GM19395 (cell line): Measurements from ENCODE around the gene CLMP.

ENCODE experiments used
- ATAC-seq: cut with Tn5 transposase; IDR thresholded peaks from one replicate; pipeline ENCODE4 v1.9.1; 2021; ENCODE audit warnings: mild to moderate bottlenecking, moderate library complexity; ENCODE audit not compliant: unreplicated experiment

Gene CLMP

DNA sequence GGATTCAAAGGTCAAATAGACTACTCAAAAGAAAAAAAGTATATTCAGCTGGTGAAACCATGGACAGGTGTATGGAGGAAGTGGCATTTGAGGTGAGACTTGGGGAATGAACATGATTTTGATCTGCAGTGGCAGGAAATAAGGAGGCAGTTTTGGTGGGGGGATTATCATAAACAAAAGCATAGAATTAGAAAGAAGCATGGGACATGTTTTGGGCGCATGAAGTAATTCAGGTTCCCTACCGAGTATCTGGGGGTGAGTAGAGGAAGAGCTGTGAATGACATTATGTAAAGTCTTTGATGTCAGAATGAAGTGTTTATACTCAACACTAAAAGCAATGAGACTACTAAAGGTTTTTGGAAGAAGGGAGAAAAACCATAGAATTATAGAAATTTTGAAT lies 3.1 kb downstream of the CLMP start:
- no peak for ATAC-seq

DNA sequence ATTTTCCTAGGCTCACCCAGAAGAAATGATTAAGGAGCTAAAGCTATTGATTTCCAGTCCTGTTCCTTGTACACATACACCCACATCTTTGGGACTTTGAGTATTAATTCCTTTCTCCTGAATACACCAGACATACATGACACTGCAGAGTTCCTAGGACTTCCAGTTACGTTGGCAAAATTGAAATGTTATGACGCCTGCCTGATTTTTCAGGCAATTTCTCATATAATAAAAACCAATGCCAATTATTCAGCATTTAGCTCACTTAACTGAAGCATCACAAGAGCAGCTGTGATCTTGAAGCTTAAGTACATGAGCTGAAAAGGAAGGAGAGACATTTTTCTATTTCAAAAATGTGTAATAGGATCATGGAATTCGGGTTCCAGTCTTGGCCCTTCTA lies 4.5 kb downstream of the CLMP start:
- ATAC-seq: no peak

DNA sequence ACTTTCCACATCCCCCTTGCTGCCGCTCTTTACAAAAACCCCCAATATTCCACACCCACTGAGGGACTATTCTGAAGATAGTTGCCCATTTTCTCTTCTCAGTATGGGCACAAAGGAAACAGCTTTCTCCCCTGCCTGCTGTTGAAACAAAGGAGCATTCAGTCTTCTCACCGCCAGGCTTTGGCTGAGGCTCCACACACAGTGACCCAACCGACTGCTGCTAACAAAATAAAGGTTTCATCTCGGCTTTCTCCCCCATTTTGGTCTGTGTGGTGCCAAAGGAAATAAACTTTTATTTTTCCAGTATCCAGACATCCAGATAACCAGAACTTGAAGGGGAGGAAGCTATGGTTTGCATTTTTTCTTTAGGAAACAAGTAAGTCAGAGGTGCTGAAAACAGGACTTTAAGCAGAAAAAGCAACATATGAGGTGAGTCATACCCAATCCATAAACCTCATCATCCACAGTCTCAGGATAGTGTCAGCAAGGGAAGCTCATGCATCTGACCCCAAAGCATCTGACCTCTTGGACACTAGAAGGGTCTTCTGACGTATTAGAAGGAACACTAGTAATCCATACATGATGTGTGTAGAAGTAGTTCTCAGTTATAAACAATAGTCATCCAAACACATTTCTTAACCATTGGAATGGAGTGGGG lies 6.4 kb downstream of the CLMP start:
- ATAC-seq: no peak

DNA sequence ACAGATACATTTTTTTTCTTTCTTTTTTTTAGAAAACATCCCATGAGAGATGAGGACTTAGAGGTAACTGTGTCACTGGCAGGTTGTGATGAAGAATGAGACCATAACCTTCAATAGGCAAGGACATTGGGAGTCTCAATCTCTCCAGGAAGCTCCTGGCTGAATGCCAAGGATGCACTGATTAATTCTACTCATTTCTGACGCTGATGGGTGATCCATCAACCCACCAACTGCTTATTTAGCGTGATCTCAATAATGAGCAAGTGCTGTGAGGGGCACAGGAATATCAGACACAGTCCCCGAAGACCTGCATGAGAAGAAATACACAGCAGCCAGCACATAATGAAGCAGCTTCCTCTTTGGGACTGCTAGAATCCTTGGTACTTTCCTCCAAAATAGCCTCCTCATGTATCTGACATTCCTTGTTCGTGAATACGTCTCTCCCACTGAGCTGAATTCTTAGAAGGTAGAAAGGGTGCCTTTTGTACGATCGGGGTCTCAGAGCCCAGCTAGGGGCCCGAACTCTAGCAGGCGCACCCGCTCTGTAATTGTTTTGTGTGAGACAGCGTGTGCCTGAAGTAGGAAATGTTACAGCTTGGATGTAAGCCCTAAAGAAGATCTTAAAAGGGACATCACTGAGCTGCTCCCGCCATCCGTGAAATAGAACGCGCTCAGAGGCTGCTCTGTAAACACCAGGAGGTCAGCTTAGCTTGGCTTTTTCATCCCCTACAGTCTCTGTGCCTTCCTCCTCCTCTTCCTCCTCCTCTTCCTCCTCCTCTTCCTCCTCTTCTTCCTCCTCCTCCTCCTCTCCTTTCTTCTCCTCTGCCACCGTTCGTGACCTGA lies 7.2 kb downstream of the CLMP start:
- ATAC-seq: no peak

DNA sequence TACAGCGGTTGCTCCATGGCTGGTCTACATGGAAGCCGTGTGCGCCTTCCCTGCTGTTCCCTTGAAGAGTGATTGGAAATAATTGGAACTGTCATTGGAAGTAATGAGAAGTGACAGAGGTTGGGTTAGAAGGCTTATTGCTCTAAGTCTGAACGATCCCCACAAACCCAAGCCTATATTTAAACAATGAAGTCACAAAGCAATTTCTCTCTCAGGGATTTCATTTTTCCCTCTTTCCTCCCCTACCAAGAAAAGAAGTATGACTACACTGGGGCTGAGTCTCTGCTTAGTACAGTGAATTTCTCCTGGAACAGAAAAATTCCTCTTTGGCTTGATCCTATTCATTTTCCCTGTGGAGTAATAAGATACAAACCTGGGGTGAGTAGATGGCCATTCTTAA lies 7.8 kb downstream of the CLMP start:
- ATAC-seq: no peak

DNA sequence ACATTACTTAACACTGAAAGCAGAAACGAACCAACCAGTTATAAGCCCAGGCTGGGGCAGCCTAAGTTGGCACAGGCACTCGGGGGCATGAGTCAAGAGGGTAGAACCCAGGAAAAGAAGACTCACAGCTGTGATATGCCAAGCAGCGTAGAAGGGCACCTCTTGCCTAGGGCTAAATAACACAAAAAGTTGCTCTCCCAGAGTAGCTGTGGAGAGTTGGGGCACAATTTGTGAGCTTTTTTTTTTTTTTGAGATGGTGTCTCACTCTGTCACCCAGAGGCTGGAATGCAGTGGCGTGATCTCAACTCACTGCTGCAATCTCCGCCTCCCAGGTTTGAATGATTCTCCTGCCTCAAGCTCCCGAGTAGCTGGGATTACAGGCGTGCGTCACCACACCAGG lies 8.8 kb downstream of the CLMP start:
- ATAC-seq: no peak

DNA sequence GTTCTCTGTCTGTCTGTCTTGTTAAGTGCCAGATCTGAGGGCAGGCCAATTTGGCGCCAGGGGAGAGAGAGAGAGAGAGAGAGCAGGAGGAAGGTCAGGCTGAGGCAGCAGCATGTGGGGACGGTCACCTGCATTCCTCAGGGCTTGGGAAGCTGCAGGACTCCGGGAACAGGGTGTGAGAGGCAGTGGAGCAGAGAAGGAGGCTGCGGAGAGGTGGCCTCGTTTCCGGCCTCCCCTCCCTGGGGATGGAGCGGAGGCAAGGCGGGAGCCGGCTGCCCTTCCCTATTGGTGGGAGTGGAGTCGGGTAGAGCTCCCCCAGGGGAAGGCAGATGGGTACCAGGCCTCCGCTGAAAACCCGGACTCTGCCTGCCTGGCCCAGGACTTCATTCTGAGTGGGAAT lies 9.7 kb downstream of the CLMP start:
- ATAC-seq: no peak

DNA sequence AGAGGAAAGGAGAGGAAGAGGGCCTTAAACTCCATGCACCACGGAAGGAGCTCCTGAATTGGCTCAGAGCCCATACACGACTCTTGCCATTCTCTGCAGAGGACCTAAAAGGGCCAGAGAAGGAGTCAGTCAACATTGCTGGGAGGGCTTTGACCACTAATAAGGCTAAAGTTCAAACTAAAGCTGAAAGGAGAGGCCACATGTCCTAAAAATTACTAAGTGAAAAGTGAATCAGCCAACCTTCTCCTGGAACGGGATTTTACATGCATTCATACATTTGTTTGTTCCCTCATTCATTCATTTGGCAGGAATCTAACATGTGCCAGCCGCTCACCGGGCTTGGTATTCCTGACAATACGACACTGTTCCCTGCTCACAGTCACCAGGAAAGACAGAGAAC lies 10.5 kb downstream of the CLMP start:
- ATAC-seq: no peak

DNA sequence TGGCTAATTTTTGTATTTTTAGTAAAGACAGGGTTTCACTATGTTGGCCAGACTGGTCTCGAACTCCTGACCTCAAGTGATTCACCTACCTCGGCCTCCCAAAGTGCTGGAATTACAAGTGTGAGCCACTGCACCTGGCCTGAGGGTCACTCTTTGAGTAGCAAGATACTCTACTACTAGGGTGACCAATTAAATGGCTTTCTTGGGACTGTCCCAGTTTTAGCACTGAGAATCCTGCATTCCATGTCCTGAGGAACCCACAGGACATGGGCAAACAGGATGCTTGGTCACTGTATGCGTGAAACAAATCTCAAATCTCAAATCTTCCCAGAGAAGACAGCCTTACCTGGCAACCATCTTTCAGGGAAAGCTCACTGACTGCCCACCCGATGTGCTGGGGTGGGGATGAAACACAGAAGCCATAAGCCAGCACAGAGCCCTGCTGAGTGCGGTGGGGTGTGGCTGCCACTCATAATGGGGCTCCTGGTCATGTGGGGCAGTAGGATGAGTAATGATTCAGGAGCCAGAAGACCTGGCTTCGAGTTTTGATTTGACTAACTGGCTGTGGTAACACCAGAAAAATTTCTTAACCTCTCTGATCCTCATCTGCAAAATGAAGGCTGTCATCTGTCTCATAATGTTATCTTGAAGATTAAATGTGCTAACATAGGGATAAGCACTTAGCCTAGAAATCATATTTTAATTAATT lies 11.5 kb downstream of the CLMP start:
- no peak for ATAC-seq

DNA sequence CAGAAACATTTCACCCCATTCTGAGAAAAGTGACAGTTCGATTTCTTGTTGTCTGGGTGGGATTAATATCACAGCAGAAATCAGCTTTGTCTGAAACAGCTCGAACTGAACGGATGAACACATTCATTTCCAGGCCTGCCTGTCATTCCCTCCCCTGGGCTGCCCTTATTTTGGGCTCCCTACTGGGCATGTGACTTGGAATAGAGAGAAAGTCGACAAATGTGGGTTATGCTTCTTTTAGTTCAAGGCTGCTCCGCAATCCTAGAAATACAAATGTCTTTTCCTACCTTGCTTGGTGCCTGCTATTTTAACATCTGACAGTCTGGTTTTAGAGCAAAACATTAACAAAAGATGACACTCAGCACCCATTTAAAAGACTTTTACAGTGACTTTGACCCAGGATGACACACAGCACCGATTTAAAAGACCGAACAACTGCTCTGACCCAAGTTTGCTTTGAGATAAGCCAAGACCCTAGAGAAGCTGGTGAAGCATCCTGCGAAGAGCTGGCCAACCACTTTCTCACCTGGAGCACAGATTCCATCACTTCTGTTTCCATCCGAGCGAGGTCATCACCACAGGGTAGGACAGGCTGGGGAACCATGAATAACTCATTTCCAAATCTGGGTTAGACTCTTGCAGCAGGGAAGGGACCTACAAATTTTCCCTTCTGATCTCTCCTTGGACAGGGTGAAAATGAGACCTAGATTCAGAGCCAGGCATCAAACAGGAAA lies 13.1 kb downstream of the CLMP start:
- ATAC-seq: no peak

DNA sequence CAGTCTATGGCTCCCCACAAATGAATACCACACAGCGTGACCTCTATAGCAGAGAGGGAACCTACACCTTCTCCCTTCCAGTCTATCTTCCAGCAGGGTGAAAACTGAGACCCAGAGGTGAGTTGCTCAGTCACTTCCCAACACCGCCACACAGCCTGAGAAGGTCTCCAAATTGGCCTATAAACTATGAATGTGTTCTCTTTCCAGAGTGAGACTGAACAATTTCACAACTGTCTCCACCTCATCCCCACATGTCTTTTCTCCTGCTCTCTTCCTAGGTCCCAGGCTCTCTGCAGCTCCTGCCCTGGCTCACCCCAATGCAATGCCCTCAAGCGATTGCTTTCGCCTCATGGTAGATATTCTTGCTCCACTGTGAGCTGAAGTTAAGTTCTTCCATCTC lies 14.0 kb downstream of the CLMP start:
- ATAC-seq: no peak

DNA sequence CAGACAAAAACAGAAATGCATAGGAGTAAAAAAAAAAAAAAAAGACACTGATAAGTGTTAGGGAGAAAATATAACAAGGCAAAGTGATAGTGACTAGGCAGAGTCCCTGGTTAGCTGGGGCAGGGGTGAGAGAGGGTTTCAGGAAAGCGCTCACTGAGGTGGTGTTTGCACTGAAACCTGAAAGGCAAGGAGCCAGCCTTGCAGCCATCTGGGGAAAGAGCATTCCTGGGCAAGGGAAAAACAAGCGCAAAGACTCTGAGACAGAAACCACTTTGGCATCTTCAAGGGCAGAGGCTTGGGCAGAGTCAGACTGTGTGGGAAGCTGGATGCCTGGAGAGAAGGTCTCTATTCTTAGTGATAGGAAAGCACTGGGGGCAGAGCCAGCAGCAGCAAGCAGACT lies 14.5 kb downstream of the CLMP start:
- no peak for ATAC-seq

DNA sequence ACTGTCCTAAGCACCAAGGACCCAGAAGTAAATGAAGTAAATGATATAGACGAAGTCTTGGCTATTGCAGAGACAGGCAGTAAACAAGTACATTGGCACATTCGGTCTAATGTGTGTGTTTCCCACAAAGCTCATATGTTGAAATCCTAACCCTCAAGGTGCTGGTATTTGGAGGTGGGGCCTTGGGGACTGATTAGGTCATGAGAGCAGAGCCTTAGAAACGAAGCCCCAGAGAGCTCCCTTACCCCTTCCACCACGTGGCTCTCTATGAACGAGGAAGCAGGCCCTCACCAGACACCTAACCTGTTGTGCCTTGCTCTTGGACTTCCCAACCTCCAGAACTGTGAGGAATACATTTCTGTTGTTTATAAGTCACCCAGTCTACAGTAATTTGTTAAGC lies 14.9 kb downstream of the CLMP start:
- ATAC-seq: no peak

DNA sequence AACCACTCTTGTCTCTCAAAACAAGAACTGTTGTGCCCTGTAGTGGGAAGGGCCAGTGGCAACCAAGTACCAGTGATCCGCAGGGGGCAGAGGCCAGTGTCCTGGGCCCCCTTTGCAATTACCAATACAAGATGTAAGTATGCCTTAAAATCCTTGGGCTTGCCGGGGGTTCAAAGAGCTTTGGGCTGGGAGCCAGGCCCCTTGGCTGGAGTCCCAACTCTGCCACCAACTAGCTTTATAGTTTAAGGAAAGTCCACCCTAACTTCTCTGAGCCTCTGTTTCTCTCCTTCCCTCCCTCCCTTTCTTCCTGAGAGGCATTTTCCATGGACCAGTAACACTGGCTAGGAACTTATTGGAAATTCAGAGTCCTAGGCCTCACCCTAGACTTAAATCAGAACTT lies 15.5 kb downstream of the CLMP start:
- no peak for ATAC-seq

DNA sequence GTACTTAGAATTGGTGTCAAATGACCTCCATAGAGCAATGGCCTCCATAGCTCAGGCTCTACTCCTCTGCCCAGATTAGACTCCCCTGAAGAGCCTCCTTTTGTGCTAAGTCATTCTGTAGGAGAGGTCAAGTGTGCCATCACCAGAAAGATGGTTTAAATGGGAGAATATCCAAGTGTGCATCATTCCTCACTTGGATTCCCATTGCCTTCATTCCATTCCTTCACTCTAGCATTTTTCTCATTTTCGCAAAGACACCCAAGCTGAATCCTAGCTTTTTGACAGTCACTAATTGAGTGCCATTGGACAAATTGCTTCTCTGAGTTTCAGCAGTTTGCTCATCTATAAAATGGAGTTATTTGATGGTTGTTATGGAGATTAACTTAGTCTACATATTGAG lies 16.9 kb downstream of the CLMP start:
- ATAC-seq: no peak

DNA sequence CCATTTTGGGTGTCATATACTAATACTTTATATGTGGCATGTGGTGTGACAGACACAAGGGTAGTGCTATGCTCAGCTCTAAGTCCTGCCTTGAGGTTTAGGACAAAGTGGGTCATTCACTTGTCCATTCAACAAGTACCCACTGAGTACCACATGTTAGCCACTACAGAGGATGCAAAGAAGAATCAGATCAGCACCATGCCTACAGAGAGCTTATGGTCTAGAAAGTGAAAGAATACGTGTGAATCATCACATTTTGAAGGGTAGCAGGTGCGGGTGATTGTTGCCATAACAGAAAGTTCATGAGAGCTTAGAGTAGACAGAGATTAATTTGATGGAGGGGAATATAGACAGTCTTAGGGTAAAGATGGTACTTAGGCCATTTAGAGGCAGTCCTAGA lies 18.3 kb downstream of the CLMP start:
- no peak for ATAC-seq

DNA sequence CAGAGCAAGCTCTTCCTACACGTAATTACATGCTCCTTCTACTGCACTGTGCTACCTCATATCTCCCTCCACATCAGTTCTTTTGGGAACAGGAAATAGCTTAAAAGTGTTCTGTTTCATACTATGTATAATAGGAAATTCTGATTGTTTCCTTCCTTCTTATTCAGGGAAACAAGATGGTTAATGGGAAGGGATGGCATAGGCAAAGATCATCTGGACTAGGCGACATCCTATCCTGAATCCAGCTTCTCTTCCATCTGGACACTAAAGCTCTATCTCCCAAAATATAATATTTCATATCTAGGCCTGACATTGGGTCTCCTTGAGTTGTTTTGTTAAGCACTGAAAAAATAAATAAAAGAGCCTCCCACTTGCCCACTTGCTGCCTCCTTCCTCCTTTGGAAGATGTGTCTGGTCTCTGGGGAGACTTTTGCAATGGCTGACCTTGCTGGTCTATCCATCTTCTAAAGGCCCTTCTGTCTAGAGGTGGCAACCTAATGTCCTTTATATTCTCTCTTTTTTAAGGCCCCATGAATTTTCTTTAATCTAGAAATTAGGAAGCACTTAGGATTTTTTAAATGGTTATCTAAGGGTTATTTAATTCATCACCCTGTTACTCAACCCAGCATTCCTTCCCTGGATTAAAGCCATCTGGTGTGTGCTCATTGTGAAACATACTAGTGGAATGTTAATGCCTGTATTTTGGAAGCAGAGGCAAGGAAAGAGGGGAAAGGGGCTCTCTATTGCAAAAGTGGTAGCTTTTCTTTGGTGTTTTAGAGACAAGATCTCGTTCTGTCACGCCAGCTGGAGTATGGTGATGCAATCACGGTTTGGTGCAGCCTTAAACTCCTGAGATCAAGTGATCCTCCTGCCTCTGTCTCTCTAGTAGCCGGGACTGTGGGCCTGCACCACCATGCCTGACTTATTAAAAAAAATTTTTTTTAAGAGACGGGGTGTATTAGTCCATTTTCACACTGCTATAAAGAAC lies 20.6 kb downstream of the CLMP start:
- no peak for ATAC-seq

DNA sequence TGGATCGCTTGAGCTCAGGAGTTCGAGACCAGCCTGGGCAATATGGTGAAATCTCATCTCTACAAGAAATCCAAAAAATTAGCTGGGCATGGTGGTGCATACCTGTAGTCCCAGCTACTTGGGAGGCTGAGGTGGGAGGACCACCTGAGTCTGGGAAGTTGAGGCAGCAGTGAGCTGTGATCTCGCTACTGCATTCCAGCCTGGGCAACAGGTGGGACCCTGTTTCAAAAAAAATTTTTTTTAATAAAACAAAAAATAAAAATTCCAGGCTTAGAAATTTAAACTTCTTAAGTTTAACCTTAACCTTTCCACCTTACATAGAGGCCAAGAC lies 21.2 kb downstream of the CLMP start:
- no peak for ATAC-seq

DNA sequence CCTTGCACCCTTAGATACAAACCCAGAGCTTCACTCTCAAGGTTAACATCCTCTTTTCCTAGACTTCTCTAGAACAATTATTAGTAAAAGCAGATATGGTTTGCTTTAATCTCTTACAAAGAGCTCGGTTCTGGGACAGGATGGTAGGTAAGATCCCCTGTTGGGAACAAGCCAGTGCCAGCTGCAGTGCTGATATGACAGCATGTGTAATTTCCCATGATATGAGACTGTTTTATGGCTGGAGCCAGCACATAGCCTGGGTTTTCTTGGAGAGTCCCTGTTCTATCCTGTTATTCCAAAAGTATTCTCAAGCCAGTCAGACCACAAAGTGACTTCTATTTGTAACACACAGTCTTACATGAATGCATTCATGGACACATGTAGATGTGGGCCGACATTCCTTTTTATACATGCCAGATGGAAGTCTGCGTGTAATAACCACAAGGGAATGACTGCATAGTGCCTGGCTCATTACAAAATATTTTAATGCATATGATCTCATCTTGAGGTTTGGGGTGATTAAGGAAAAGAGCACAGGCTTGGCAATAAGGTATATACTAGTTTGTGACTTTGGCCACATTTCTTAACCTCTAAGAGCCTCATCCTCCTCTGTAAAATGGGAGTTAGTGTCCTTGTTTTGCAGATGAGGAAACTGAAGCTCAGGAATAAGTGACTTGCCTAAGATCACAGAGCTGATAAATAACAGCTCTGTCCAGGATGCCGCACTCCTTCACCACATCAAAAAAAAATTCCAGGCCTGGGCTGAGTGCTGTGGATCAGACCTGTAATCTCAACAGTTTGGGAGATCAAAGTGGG lies 21.8 kb downstream of the CLMP start:
- no peak for ATAC-seq

DNA sequence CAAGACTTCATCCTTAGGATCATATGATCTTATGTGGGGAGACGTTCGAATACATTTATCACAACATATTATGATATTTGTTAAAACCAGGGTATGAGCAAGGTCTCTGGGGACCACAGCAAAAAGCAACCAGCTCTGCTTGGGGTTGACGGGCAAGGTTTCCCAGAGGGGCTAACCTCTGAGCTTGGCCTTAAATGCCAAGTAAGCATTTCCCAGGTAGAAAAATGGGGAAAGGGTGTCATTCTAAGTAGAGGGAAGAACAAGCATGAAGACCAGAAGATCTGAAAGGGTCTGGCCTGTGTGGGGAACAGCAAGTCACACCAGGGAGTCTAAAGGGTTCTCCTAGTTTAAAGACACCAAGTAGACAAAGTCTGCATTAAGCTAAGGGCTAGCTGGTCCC lies 24.1 kb downstream of the CLMP start:
- no peak for ATAC-seq
